Osteoblast (primary cell): ENCODE measurements around the gene EDC4. TPM values are rescaled to one million over a fixed set of nuclear protein-coding genes. Genes with fewer than 3 reads are reported as not detected.
A peak's percentile ranks its signal among the peaks of the same experiment; 100 is the strongest.

ENCODE experiments used
- DNase-seq: peaks from one replicate; pipeline ENCODE4 v3.0.0; 2011; ENCODE audit warnings: low spot score, mixed read lengths; ENCODE audit not compliant: insufficient read length; ENCODE audit errors: missing footprints
- H2AFZ ChIP-seq: 2 replicates; pipeline ENCODE4 v1.6.0; 2011; ENCODE audit warnings: mild to moderate bottlenecking, low read length
- H3K27ac ChIP-seq: 2 replicates; pipeline ENCODE4 v1.5.1; 2011; ENCODE audit warnings: mild to moderate bottlenecking, low read depth, low read length, moderate library complexity
- H3K27me3 ChIP-seq: 2 replicates; pipeline ENCODE4 v1.6.0; 2012; ENCODE audit warnings: mild to moderate bottlenecking, control low read depth, inconsistent platforms, low read length, moderate library complexity; ENCODE audit not compliant: insufficient read depth
- H3K36me3 ChIP-seq: 2 replicates; pipeline ENCODE4 v1.5.1; 2011; ENCODE audit warnings: mild to moderate bottlenecking, low read length, control low read depth, moderate library complexity; ENCODE audit not compliant: insufficient read depth
- H3K4me1 ChIP-seq: 2 replicates; pipeline ENCODE4 v1.5.1; 2011; ENCODE audit warnings: mild to moderate bottlenecking, low read length, control low read depth, moderate library complexity; ENCODE audit not compliant: insufficient read depth
- H3K4me2 ChIP-seq: 2 replicates; pipeline ENCODE4 v1.6.0; 2011; ENCODE audit warnings: mild to moderate bottlenecking, low read length; ENCODE audit not compliant: insufficient read depth
- H3K4me3 ChIP-seq: fragments of 200-600 bp; sonication (generic); 3 replicates; pipeline ENCODE4 v1.5.1; 2012; ENCODE audit warnings: mild to moderate bottlenecking, low read length, inconsistent platforms; ENCODE audit not compliant: insufficient read depth
- H3K79me2 ChIP-seq: 2 replicates; pipeline ENCODE4 v1.6.0; 2012; ENCODE audit warnings: mild to moderate bottlenecking, low read length, control low read depth, inconsistent platforms; ENCODE audit not compliant: insufficient read depth
- H3K9me3 ChIP-seq: 2 replicates; pipeline ENCODE4 v1.5.1; 2011; ENCODE audit warnings: low read depth, low read length, control low read depth
- H4K20me1 ChIP-seq: 2 replicates; pipeline ENCODE4 v1.6.0; 2012; ENCODE audit warnings: mild to moderate bottlenecking, low read length, control low read depth; ENCODE audit not compliant: insufficient read depth
- CTCF ChIP-seq: IDR thresholded peaks from 2 replicates; pipeline ENCODE4 v1.5.1; 2011; ENCODE audit warnings: mild to moderate bottlenecking, low read depth, low read length, moderate library complexity; ENCODE audit errors: extremely low read depth
- small RNA-seq: library from RNA; depleted of rRNA; stranded (forward); fragments of <200 nt; gene quantifications from one replicate; pipeline ENCODE3, GENCODE V24; 2012
- total RNA-seq: library from RNA; depleted of rRNA; stranded (reverse); fragments of >200 nt; gene quantifications from 2 replicates; pipeline ENCODE4 v1.2.3, GENCODE V29; 2012

The EDC4 gene
- total RNA-seq, 1 donor: 60.8 TPM

- Histone ChIP-seq H3K4me1 (peaks cover 25% of the 10 kb centered on the region), H3K36me3 (peaks cover 31% of the 10 kb centered on the region), H3K27me3 (no peaks in the 10 kb centered on the region), H3K4me3 (no peak overlapping the region), H4K20me1 (peaks cover 42% of the 10 kb centered on the region), H3K79me2 (peaks cover 12% of the 10 kb centered on the region), H2AFZ (no peak overlapping the region), H3K9me3 (no peaks in the 10 kb centered on the region), H3K4me2 (no peak overlapping the region), H3K27ac (no peak overlapping the region)
- peak; percentile 65 for DNase-seq
- TF ChIP-seq CTCF: no peak
Observed at GRCh38 chr16:67930678-67931211, 57.9 kb downstream of the EDC4 start.

Small RNA genes within 50 kb of the gene (small RNA-seq; reads per million reads assigned to genes)
- gene AC040162.2 (not detected), gene NRN1L (not detected)

Other genes with a start within 250 kb of the EDC4 start
- gene CARMIL2, start 227.9 kb upstream of the EDC4 start, total RNA-seq: under 0.01 TPM in 2 replicates
- gene ACD, start 212.8 kb upstream of the EDC4 start, total RNA-seq: 16.5 and 18.8 TPM in 2 replicates
- gene PARD6A, start 212.1 kb upstream of the EDC4 start, total RNA-seq: 2.4 and 2.9 TPM in 2 replicates
- 13.3 and 15.9 TPM in 2 replicates for gene ENKD1, start 206.3 kb upstream of the EDC4 start, total RNA-seq
- gene C16orf86, start 206.2 kb upstream of the EDC4 start, total RNA-seq: 6.2 and 6.9 TPM in 2 replicates
- 15.9 and 19.4 TPM in 2 replicates for gene GFOD2, start 153.7 kb upstream of the EDC4 start, total RNA-seq
- 5.4 and 5.6 TPM in 2 replicates for gene RANBP10, start 66.5 kb upstream of the EDC4 start, total RNA-seq
- 0.88 and 1.8 TPM in 2 replicates for gene TSNAXIP1, start 66.2 kb upstream of the EDC4 start, total RNA-seq
- 23.6 and 25.7 TPM in 2 replicates for gene THAP11, start 30.7 kb upstream of the EDC4 start, total RNA-seq
- gene NUTF2, start 26.1 kb upstream of the EDC4 start, total RNA-seq: 203 TPM in 2 replicates
- gene CENPT, start 25.4 kb upstream of the EDC4 start, total RNA-seq: 24.2 and 25.6 TPM in 2 replicates
- 0.29 TPM in 1 of 2 replicates, not detected in the other for gene NRN1L, start 11.8 kb downstream of the EDC4 start, total RNA-seq
- gene PSKH1, start 20.2 kb downstream of the EDC4 start, total RNA-seq: 16.8 and 18.5 TPM in 2 replicates
- gene CTRL, start 58.8 kb downstream of the EDC4 start, total RNA-seq: 0.36 and 0.59 TPM in 2 replicates
- gene PSMB10, start 63.8 kb downstream of the EDC4 start, total RNA-seq: 44.5 and 47.0 TPM in 2 replicates
- 6.9 and 8.8 TPM in 2 replicates for gene LCAT, start 71.1 kb downstream of the EDC4 start, total RNA-seq
- gene SLC12A4, start 95.6 kb downstream of the EDC4 start, total RNA-seq: 79.3 and 82.2 TPM in 2 replicates
- not detected in 2 replicates for gene DPEP3, start 107.4 kb downstream of the EDC4 start, total RNA-seq
- gene DPEP2, start 126.4 kb downstream of the EDC4 start, total RNA-seq: not detected in 2 replicates
- gene DPEP2NB, start 142.9 kb downstream of the EDC4 start, total RNA-seq: not detected in 2 replicates
- 10.5 and 12.4 TPM in 2 replicates for gene DDX28, start 150.2 kb downstream of the EDC4 start, total RNA-seq
- 8.7 and 8.8 TPM in 2 replicates for gene DUS2, start 150.2 kb downstream of the EDC4 start, total RNA-seq
- 36.2 and 43.9 TPM in 2 replicates for gene NFATC3, start 212.3 kb downstream of the EDC4 start, total RNA-seq